Activated B cell treated with CpG ODN at 0.5 μM for 24 hours (primary cell): ENCODE results near the gene ZNF135. TPM values are rescaled to one million over a fixed set of nuclear protein-coding genes. Genes with fewer than 3 reads are reported as not detected.

Experiments used
- ATAC-seq: fragments of 200-7000 bp; cut with Tn5 transposase; one replicate; pipeline ENCODE4 v1.10.0; 2021; ENCODE audit warnings: low read depth, mild to moderate bottlenecking, moderate library complexity
- CTCF ChIA-PET: fragments of 350-600 bp; sonication (Branson Sonifier 250); formaldehyde crosslinking; loops from one replicate; lab custom pipeline; 2021; ENCODE audit warnings: antibody characterized with exemption; lab: Charles Lee
- POLR2A ChIA-PET: fragments of 350-600 bp; sonication (Branson Sonifier 250); formaldehyde crosslinking; loops from one replicate; lab custom pipeline; 2021; ENCODE audit warnings: antibody characterized with exemption; lab: Charles Lee
- DNase-seq: peaks from one replicate; pipeline ENCODE4 v3.0.0; 2022
- H3K27ac Mint-ChIP-seq: one replicate; pipeline ENCODE4 v1.8.0; 2020; ENCODE audit warnings: mixed read lengths
- H3K27me3 Mint-ChIP-seq: one replicate; pipeline ENCODE4 v1.8.0; 2021; ENCODE audit warnings: mixed read lengths
- H3K36me3 Mint-ChIP-seq: one replicate; pipeline ENCODE4 v1.8.0; 2021; ENCODE audit warnings: low read depth, mixed read lengths
- H3K4me1 Mint-ChIP-seq: one replicate; pipeline ENCODE4 v1.8.0; 2021; ENCODE audit warnings: mixed read lengths
- H3K4me3 Mint-ChIP-seq: one replicate; pipeline ENCODE4 v1.8.0; 2020; ENCODE audit warnings: mild to moderate bottlenecking, mixed read lengths
- H3K9me3 Mint-ChIP-seq: one replicate; pipeline ENCODE4 v1.8.0; 2020; ENCODE audit warnings: mixed read lengths
- intact Hi-C: fragments of 100-400 bp; cut with micrococcal nuclease; formaldehyde crosslinking; loops from one replicate; pipeline ENCODE4 v1.15.1; 2024
- total RNA-seq: library from RNA; stranded (reverse); gene quantifications from 2 replicates; pipeline ENCODE4 v1.2.3, GENCODE V29; 2022
- TF ChIP-seq, protein P1 (sequence below): fragments of 200-600 bp; IDR thresholded peaks from one replicate; pipeline ENCODE4 v1.8.0; 2022; ENCODE audit warnings: antibody characterized with exemption, mild to moderate bottlenecking

Gene ZNF135
- total RNA-seq, 1 donor from 2014 or later, result 7.5 TPM

DNA sequence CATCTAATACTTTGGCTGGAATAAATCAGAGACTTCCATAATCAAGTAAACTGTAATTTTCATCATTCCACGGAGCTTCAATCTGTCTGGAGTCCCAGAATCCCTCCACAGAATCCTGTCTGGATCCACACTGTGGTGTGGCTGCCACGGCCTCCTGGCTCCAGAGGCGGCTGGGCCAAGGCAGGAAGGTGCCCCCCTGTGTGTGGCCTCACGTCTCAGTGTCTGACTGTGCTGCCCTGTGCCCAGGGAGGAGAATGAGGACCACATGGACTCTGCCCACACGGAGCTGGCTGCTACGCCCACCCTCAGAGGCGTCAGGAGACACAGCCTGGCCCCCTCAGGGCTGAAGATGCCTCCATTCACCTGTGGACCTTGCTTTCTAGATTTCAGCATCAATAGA, 12.2 kb upstream of the ZNF135 start:
- intact Hi-C loops, result no loop called here
- CTCF ChIA-PET, result no interaction called here

DNA sequence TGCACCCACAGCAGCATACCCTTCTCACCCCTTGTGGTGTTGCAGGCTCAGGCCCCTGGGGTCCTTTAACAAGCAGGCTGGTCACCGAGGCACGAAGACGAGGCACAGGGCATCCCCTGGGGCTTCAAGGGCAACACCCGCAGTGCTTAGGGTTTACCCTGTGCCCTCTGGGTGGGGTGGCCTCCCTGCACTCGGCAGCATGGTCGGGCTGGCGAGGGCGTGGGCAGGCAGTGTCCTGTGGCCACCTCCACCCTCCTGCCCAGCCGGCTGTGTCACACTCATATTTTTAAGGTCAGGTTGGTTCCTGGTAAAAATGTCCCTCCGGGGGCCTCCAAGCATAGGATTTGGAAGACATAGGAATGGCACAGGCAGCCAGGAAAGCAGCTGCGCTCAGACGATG, 11.4 kb upstream of the ZNF135 start:
- TF ChIP-seq, protein P1, sequence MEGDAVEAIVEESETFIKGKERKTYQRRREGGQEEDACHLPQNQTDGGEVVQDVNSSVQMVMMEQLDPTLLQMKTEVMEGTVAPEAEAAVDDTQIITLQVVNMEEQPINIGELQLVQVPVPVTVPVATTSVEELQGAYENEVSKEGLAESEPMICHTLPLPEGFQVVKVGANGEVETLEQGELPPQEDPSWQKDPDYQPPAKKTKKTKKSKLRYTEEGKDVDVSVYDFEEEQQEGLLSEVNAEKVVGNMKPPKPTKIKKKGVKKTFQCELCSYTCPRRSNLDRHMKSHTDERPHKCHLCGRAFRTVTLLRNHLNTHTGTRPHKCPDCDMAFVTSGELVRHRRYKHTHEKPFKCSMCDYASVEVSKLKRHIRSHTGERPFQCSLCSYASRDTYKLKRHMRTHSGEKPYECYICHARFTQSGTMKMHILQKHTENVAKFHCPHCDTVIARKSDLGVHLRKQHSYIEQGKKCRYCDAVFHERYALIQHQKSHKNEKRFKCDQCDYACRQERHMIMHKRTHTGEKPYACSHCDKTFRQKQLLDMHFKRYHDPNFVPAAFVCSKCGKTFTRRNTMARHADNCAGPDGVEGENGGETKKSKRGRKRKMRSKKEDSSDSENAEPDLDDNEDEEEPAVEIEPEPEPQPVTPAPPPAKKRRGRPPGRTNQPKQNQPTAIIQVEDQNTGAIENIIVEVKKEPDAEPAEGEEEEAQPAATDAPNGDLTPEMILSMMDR, result no peak
- Mint-ChIP-seq H3K9me3 (peaks cover 29% of the 10 kb centered on the region), H3K4me1 (no peaks in the 10 kb centered on the region), H3K27me3 (no peaks in the 10 kb centered on the region), H3K27ac (no peak overlapping the region), H3K4me3 (no peak overlapping the region), H3K36me3 (no peaks in the 10 kb centered on the region)
- POLR2A ChIA-PET, result no interaction called here
- intact Hi-C loops, result no loop called here
- no peak for DNase-seq
- CTCF ChIA-PET, result no interaction called here
- ATAC-seq, result no peak

More for the DNA sequence above, 12.2 kb upstream of the ZNF135 start:
- H3K27me3 Mint-ChIP-seq, result no peaks in the 10 kb centered on the region
- H3K4me1 Mint-ChIP-seq, result no peaks in the 10 kb centered on the region
- POLR2A ChIA-PET, result no interaction called here
- peaks cover 27% of the 10 kb centered on the region for H3K9me3 Mint-ChIP-seq
- DNase-seq (no peak), ATAC-seq (no peak)
- TF ChIP-seq, protein P1, result no peak
- H3K27ac Mint-ChIP-seq, result no peak overlapping the region
- no peak overlapping the region for H3K4me3 Mint-ChIP-seq
- no peaks in the 10 kb centered on the region for H3K36me3 Mint-ChIP-seq

DNA sequence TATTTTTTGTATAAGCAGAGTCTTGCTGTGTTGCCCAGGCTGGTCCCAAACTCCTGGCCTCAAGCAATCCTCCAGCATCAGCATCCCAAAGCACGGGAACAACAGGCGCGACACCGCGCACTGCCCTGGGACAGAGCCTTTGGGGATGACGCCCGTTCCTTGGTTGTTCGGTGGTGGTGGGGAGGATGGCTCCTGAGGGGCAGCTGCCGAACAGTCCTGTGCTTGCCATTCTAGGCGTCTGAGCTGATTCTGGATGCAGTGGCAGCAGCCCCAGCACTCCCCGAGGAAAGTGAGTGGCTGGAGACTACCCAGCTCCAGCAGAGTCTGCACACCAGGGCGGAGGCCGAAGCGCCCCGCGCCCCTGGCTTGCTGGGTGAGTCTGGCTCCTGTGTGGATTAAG, 6.8 kb upstream of the ZNF135 start:
- ATAC-seq, result no peak
- ChIA-PET POLR2A (no interaction called here), CTCF (no interaction called here)
- Mint-ChIP-seq H3K9me3 (peaks cover 22% of the 10 kb centered on the region), H3K4me3 (no peak overlapping the region), H3K27me3 (peaks cover 13% of the 10 kb centered on the region), H3K36me3 (no peaks in the 10 kb centered on the region), H3K4me1 (peaks cover 4% of the 10 kb centered on the region), H3K27ac (no peak overlapping the region)
- TF ChIP-seq, protein P1, result no peak
- no peak for DNase-seq
- intact Hi-C loops, result no loop called here

DNA sequence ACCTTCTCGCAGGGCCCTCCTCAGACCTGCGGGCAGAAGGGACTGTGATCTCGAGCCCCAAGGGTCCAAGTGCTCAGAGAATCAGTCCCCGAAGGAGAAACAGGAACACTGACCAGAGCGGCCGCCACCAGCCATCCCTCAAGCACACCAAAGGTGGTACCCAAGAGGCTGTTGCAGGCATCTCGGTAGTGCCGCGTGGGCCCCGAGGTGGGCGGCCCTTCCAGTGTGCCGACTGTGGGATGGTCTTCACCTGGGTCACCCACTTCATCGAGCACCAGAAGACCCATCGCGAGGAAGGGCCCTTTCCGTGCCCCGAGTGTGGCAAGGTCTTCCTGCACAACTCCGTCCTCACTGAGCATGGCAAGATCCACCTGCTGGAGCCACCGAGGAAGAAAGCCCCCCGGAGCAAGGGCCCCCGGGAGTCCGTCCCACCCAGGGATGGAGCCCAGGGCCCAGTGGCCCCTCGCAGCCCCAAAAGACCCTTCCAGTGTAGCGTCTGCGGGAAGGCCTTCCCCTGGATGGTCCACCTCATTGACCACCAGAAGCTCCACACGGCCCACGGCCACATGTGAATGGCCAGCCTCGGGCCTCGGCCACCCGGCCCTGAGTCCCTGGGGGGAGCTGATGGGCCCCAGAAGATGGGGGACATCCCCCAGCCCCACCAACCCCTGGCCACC, 5.5 kb upstream of the ZNF135 start:
- Mint-ChIP-seq H3K4me1 (peaks cover 4% of the 10 kb centered on the region), H3K4me3 (no peak overlapping the region), H3K27ac (no peak overlapping the region), H3K9me3 (peaks cover 26% of the 10 kb centered on the region), H3K27me3 (peaks cover 13% of the 10 kb centered on the region), H3K36me3 (peaks cover 3% of the 10 kb centered on the region)
- POLR2A ChIA-PET, result no interaction called here
- intact Hi-C loops, result no loop called here
- ATAC-seq (no peak), DNase-seq (no peak)
- TF ChIP-seq, protein P1, result no peak
- CTCF ChIA-PET, result no interaction called here

DNA sequence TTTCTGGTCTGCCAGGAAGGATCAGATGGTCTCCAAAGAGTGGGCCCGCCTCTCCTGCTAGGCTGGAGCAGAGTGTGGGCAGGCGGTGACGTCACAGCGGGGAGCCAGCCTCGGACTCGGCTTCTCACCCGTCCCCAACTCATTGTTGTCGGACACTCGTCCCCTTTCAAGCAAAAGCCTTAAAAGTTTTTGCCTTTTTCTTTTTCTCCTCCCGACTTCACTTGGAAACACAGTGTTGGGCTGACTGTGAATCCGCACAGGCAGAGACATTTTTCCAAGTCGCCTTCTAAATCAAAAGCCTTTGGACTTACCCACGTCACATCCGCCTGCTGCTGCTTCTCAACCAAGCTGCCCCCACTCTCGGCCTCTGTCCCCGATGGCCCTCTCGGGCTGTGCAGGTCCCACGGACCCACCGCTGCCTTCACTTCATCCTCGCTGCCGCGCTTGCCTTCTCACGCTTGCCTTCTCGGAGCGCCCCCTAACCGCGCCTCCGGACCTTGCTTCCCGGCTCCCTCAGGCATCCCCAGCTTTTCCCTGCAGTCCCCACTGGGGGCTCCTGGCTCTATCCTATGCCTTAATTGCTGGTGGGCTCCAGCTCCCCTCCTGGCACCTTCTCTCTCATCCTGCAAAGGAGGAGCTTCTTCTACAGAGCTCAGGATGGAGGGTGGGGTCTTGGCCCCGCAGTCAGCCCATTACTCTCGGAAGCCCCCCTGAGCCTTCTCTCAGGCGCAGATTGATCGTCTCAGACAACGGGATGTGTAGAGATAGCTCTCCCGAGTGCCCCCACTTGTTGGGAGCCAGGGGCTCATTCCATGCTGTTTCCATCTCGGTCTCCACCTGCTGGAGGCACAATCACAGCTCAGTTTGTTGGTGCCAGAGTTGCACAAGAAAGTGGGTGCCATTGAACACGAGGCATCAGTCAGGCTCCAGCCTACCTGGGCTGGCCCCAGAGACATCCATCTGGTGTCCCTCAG, 3.9 kb upstream of the ZNF135 start:
- Mint-ChIP-seq H3K4me1 (peaks cover 9% of the 10 kb centered on the region), H3K4me3 (peak overlapping the region; percentile 66), H3K36me3 (peaks cover 8% of the 10 kb centered on the region), H3K27ac (no peak overlapping the region), H3K9me3 (peaks cover 22% of the 10 kb centered on the region), H3K27me3 (peaks cover 13% of the 10 kb centered on the region)
- ChIA-PET POLR2A (no interaction called here), CTCF (no interaction called here)
- TF ChIP-seq, protein P1, result no peak
- no peak for DNase-seq
- intact Hi-C loops, result loop anchor here (5.0 kb wide), 1 partner anchor 33 kb away; no protein-coding TSS in a partner anchor
- ATAC-seq, result no peak
